Astrocyte (in vitro differentiated cells and primary cell): ENCODE measurements around the gene TGFB2. TPM values are rescaled to one million over a fixed set of nuclear protein-coding genes. Genes with fewer than 3 reads are reported as not detected.

Source experiments
- DNase-seq: peaks from one replicate; pipeline ENCODE4 v3.0.0-alpha.2; 2010; ENCODE audit warnings: low read depth
- FAIRE-seq: peaks from 2 replicates; lab custom pipeline; 2011; peaks lifted over from hg19 to GRCh38; lab: Jason Lieb, UNC
- H2AFZ ChIP-seq: 2 replicates; pipeline ENCODE4 v1.6.0; 2012; ENCODE audit warnings: low read depth, low read length, inconsistent platforms
- H3K27ac ChIP-seq: 2 replicates; pipeline ENCODE4 v1.5.1; 2011; ENCODE audit warnings: low read depth, low read length, inconsistent platforms
- H3K27me3 ChIP-seq: 2 replicates; pipeline ENCODE4 v1.6.0; 2011; ENCODE audit warnings: low read length, inconsistent platforms; ENCODE audit not compliant: insufficient read depth
- H3K36me3 ChIP-seq: 2 replicates; pipeline ENCODE4 v1.5.1; 2011; ENCODE audit warnings: low read length, inconsistent platforms; ENCODE audit not compliant: insufficient read depth
- H3K4me1 ChIP-seq: 2 replicates; pipeline ENCODE4 v1.5.1; 2011; ENCODE audit warnings: low read length, inconsistent platforms; ENCODE audit not compliant: insufficient read depth
- H3K4me2 ChIP-seq: 2 replicates; pipeline ENCODE4 v1.6.0; 2012; ENCODE audit warnings: low read length, inconsistent platforms
- H3K4me3 ChIP-seq: 2 replicates; pipeline ENCODE4 v1.5.1; 2011; ENCODE audit warnings: low read depth, mild to moderate bottlenecking, low read length, inconsistent platforms; ENCODE audit not compliant: insufficient read depth
- H3K79me2 ChIP-seq: 2 replicates; pipeline ENCODE4 v1.6.0; 2012; ENCODE audit warnings: mild to moderate bottlenecking, low read length, inconsistent platforms; ENCODE audit not compliant: insufficient read depth
- H3K9ac ChIP-seq: 2 replicates; pipeline ENCODE4 v1.6.0; 2012; ENCODE audit warnings: mild to moderate bottlenecking, low read length, inconsistent platforms
- H3K9me3 ChIP-seq: 2 replicates; pipeline ENCODE4 v1.5.1; 2012; ENCODE audit warnings: low read depth, mild to moderate bottlenecking, low read length, inconsistent platforms; ENCODE audit not compliant: insufficient read depth
- H4K20me1 ChIP-seq: 2 replicates; pipeline ENCODE4 v1.6.0; 2012; ENCODE audit warnings: low read length, inconsistent platforms; ENCODE audit not compliant: insufficient read depth
- H3K27ac Mint-ChIP-seq: one replicate; pipeline ENCODE4 v1.8.0; 2021; ENCODE audit warnings: mild to moderate bottlenecking, mixed read lengths; ENCODE audit not compliant: unreplicated experiment
- H3K27me3 Mint-ChIP-seq: one replicate; pipeline ENCODE4 v1.8.0; 2021; ENCODE audit warnings: low read depth, mixed read lengths; ENCODE audit not compliant: unreplicated experiment
- H3K36me3 Mint-ChIP-seq: one replicate; pipeline ENCODE4 v1.8.0; 2021; ENCODE audit warnings: low read depth, mixed read lengths; ENCODE audit not compliant: unreplicated experiment
- H3K4me1 Mint-ChIP-seq: one replicate; pipeline ENCODE4 v1.8.0; 2021; ENCODE audit warnings: low read depth, mixed read lengths; ENCODE audit not compliant: unreplicated experiment
- H3K4me3 Mint-ChIP-seq: one replicate; pipeline ENCODE4 v1.8.0; 2021; ENCODE audit warnings: mild to moderate bottlenecking, moderate library complexity, mixed read lengths; ENCODE audit not compliant: unreplicated experiment
- H3K9me3 Mint-ChIP-seq: one replicate; pipeline ENCODE4 v1.8.0; 2021; ENCODE audit warnings: mild to moderate bottlenecking, mixed read lengths; ENCODE audit not compliant: unreplicated experiment
- EZH2 ChIP-seq: IDR thresholded peaks from 2 replicates; pipeline ENCODE4 v1.6.1; 2012; ENCODE audit warnings: mild to moderate bottlenecking, low read length, inconsistent platforms; ENCODE audit not compliant: insufficient read depth
- total RNA-seq: library from RNA; stranded (reverse); gene quantifications from 2 replicates; pipeline ENCODE4 v1.2.1, GENCODE V29; 2021
- TF ChIP-seq, protein P1 (sequence below): IDR thresholded peaks from 2 replicates; pipeline ENCODE4 v1.5.1; 2011; ENCODE audit warnings: low read depth, mild to moderate bottlenecking, inconsistent platforms, low read length, moderate library complexity; ENCODE audit not compliant: insufficient read depth

Gene TGFB2
- total RNA-seq, 1 donor from 2014 or later, result 330 TPM

DNA sequence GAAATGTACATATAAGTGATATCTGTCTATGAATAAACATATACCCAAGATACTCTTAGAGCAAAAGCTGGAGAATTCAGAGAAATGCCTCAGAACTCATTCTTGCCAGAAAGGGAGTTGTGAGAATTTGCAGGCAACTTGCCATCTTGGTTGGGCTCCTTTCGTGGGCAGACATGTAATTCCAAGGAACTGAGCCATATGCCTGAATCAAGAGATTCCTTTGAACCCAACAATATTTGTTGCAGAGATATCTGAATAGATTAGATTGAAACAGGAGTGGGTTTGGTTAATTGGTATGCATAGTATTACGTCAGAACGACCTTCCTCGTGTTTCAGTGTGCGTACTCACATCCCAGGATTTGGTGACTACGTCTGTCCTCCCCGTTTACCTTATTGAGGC, 67.0 kb downstream of the TGFB2 start:
- Mint-ChIP-seq H3K9me3 (no peaks in the 10 kb centered on the region), H3K27ac (peak overlapping the region; percentile 83), H3K36me3 (peaks cover 58% of the 10 kb centered on the region), H3K4me1 (peaks cover 57% of the 10 kb centered on the region), H3K27me3 (no peaks in the 10 kb centered on the region), H3K4me3 (no peak overlapping the region)
- DNase-seq (peak; percentile 99), FAIRE-seq (peak; percentile 39)
- Histone ChIP-seq H2AFZ (no peak overlapping the region), H3K4me1 (peaks cover 22% of the 10 kb centered on the region), H3K27me3 (no peaks in the 10 kb centered on the region), H3K4me2 (peak overlapping the region; percentile 1), H3K27ac (peak overlapping the region; percentile 58), H3K36me3 (peaks cover 15% of the 10 kb centered on the region), H3K4me3 (no peak overlapping the region), H4K20me1 (peaks cover 20% of the 10 kb centered on the region), H3K9me3 (no peaks in the 10 kb centered on the region), H3K79me2 (peaks cover 86% of the 10 kb centered on the region), H3K9ac (no peak overlapping the region)
- no peak for TF ChIP-seq EZH2
- TF ChIP-seq, protein P1, sequence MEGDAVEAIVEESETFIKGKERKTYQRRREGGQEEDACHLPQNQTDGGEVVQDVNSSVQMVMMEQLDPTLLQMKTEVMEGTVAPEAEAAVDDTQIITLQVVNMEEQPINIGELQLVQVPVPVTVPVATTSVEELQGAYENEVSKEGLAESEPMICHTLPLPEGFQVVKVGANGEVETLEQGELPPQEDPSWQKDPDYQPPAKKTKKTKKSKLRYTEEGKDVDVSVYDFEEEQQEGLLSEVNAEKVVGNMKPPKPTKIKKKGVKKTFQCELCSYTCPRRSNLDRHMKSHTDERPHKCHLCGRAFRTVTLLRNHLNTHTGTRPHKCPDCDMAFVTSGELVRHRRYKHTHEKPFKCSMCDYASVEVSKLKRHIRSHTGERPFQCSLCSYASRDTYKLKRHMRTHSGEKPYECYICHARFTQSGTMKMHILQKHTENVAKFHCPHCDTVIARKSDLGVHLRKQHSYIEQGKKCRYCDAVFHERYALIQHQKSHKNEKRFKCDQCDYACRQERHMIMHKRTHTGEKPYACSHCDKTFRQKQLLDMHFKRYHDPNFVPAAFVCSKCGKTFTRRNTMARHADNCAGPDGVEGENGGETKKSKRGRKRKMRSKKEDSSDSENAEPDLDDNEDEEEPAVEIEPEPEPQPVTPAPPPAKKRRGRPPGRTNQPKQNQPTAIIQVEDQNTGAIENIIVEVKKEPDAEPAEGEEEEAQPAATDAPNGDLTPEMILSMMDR, result no peak

GRCh38 chr1:218413179-218413578, 68.0 kb downstream of the TGFB2 start:
- no peaks in the 10 kb centered on the region for H3K9me3 Mint-ChIP-seq
- peaks cover 57% of the 10 kb centered on the region for H3K36me3 Mint-ChIP-seq
- TF ChIP-seq EZH2, result no peak
- TF ChIP-seq, protein P1, result no peak
- Histone ChIP-seq H4K20me1 (peaks cover 20% of the 10 kb centered on the region), H2AFZ (no peak overlapping the region), H3K36me3 (peaks cover 13% of the 10 kb centered on the region), H3K4me1 (peaks cover 22% of the 10 kb centered on the region), H3K4me2 (no peak overlapping the region), H3K79me2 (peaks cover 80% of the 10 kb centered on the region), H3K27ac (no peak overlapping the region), H3K4me3 (no peak overlapping the region), H3K9me3 (no peaks in the 10 kb centered on the region), H3K27me3 (no peaks in the 10 kb centered on the region), H3K9ac (no peak overlapping the region)
- H3K4me1 Mint-ChIP-seq, result peaks cover 57% of the 10 kb centered on the region
- H3K4me3 Mint-ChIP-seq, result no peak overlapping the region
- H3K27me3 Mint-ChIP-seq, result no peaks in the 10 kb centered on the region
- FAIRE-seq, result no peak
- no peak overlapping the region for H3K27ac Mint-ChIP-seq
- DNase-seq, result no peak

DNA sequence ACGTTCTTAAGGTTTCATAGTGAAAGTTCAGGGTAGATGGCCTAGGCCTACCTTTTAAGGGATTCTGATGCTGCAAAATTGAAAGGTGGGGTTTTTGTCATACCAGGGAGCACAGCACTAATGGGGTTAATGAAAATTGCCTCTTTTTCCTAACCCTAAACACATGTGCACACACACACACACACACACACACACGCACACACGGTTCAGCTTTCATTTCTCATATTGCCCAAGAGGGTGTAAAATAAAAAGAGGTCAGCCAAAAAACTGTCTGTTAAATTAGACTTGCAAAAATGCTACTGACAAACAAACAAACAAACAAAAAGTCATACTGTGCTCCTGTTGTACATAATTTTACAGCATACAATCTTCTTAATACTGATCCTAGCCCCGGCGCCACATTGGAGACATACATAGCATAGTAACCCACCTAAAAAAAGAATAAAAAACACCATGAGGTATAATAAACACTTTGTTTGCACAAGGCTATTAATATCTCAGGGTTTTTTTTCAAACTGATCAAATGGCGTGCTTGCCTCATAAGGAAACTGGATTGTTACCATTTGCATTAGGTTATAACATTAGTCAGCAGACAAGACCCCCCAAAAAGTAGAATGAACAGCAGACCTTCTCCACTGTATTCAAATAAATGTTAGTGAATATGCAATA, 69.1 kb downstream of the TGFB2 start:
- Histone ChIP-seq H3K79me2 (peaks cover 81% of the 10 kb centered on the region), H3K9ac (no peak overlapping the region), H3K27me3 (no peaks in the 10 kb centered on the region), H4K20me1 (peaks cover 23% of the 10 kb centered on the region), H3K4me2 (no peak overlapping the region), H2AFZ (no peak overlapping the region), H3K9me3 (no peaks in the 10 kb centered on the region), H3K27ac (no peak overlapping the region), H3K36me3 (peaks cover 8% of the 10 kb centered on the region), H3K4me1 (peaks cover 22% of the 10 kb centered on the region), H3K4me3 (no peak overlapping the region)
- Mint-ChIP-seq H3K4me1 (peaks cover 62% of the 10 kb centered on the region), H3K36me3 (peaks cover 60% of the 10 kb centered on the region), H3K27ac (peak overlapping the region; percentile 45), H3K27me3 (no peaks in the 10 kb centered on the region), H3K9me3 (peaks cover 2% of the 10 kb centered on the region), H3K4me3 (peak overlapping the region; percentile 1)
- FAIRE-seq (no peak), DNase-seq (no peak)
- no peak for TF ChIP-seq EZH2
- TF ChIP-seq, protein P1, result no peak
